ENCODE measurements around the gene SPEM2. TPM values are rescaled to one million over a fixed set of nuclear protein-coding genes. Genes with fewer than 3 reads are reported as not detected.

SPEM2 gene
- total and polyA plus RNA-seq, 2 of the 8 experiments (the other 6 are each of a cell fraction or from before 2014, with no cell fraction given): 0.03 TPM; not detected in 1

DNA sequence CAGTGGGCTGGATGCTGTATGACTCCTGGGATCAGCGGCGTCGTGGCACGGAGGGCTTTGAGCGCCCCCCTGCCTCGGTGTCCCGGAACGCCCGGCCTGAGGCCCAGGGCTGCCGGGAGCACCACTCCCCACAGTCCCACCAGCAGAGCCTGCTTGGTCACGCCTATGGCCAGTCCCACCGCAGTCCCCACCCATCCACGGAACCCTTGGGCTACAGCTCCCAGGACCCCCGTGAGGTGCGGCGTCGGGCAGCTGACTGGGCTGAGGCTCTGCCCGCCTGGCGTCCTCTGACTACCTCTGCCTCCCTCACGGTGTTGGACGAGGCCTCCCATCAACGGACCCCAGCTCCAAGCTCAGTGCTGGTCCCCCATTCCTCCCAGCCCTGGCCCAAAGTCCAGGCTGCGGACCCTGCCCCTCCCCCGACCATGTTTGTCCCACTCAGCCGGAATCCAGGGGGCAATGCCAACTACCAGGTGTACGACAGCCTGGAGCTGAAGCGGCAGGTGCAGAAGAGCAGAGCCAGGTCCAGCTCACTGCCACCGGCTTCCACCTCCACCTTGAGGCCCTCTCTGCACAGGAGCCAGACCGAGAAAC lies 1.6 kb downstream of the SPEM2 start:
- 90% methylated on average over 21 of the region's 29 CpGs; no CpG with 5 or more reads in 1 of the 2 experiments for WGBS, 2 experiments (ENCODE audit: extremely low coverage in 1 of 2, insufficient coverage in 1 of 2, insufficient read length in 1 of 2, insufficient replicate concordance in 2 of 2, low coverage in 1 of 2, low lambda C conversion rate in 2 of 2, missing lambda C conversion rate in 1 of 2)
- Histone ChIP-seq H3K23ac (ENCODE audit: insufficient read length) (no peak overlapping the region), H3K14ac (ENCODE audit: insufficient read length) (no peak overlapping the region), H3K4me3 (ENCODE audit: extremely low read depth in 1 of 4, insufficient read depth in 2 of 4, low read depth in 3 of 4, low read length in 4 of 4) (no peak overlapping the region), H2BK12ac (ENCODE audit: low read depth, low read length) (peak overlapping the region; percentile 6; the same call in 1 of the 2 replicates), H2BK20ac (ENCODE audit: low read length) (no peak overlapping the region), H2BK120ac (replicated peaks; ENCODE audit: low read depth, low read length) (no peak overlapping the region), H2AFZ (ENCODE audit: low read length) (no peak overlapping the region), H4K91ac (replicated peaks; ENCODE audit: insufficient read length, low read length) (no peak overlapping the region), H2BK15ac (ENCODE audit: low read length) (no peak overlapping the region; the same call in 1 of the 2 replicates), H4K20me1 (replicated peaks in 1 of 2; ENCODE audit: control insufficient read depth in 1 of 2, insufficient read depth in 2 of 2, low read length in 2 of 2) (peaks cover 0 to 3% of the 10 kb centered on the region in 2 experiments), H4K5ac (ENCODE audit: insufficient read length, low read depth, low read length) (no peak overlapping the region), H3K4me1 (replicated peaks in 1 of 4; ENCODE audit: control insufficient read depth in 3 of 4, insufficient read depth in 4 of 4, low read length in 3 of 4) (no peaks in the 10 kb centered on the region; a peak in 1 of 7 replicates), H3K4me2 (ENCODE audit: insufficient read depth in 1 of 2, low read depth in 2 of 2, low read length in 2 of 2) (no peak overlapping the region), H4K8ac (ENCODE audit: extremely low read depth, insufficient read depth, low read length) (no peak overlapping the region), H2AK5ac (ENCODE audit: low read depth, low read length) (no peak overlapping the region), H3K27ac (ENCODE audit: low read depth, low read length) (no peak overlapping the region), H3K9me3 (ENCODE audit: insufficient read depth in 2 of 2, low read depth in 1 of 2, low read length in 1 of 2) (no peaks in the 10 kb centered on the region), H3K27me3 (replicated peaks in 1 of 4; ENCODE audit: control insufficient read depth in 3 of 4, extremely low read depth in 1 of 4, insufficient read depth in 3 of 4, low read length in 3 of 4) (no peaks in the 10 kb centered on the region; a peak in 1 of 7 replicates), H3K4ac (replicated peaks; ENCODE audit: insufficient read length, low read depth, low read length) (no peak overlapping the region), H3K9ac (replicated peaks in 1 of 4; ENCODE audit: extremely low read depth in 1 of 4, low read depth in 3 of 4, low read length in 3 of 4) (no peak overlapping the region), H3K79me1 (ENCODE audit: low read depth, low read length) (no peaks in the 10 kb centered on the region), H3K79me2 (ENCODE audit: control insufficient read depth in 1 of 2, insufficient read depth in 2 of 2, low read length in 2 of 2) (no peaks in the 10 kb centered on the region), H3K18ac (ENCODE audit: extremely low read depth, low read length) (no peak overlapping the region), H3K23me2 (ENCODE audit: low read depth, low read length) (no peaks in the 10 kb centered on the region), H3K56ac (replicated peaks; ENCODE audit: insufficient read length, low read depth, low read length) (no peak overlapping the region), H3K36me3 (ENCODE audit: control insufficient read depth in 2 of 4, insufficient read depth in 4 of 4, low read length in 3 of 4) (no peaks in the 10 kb centered on the region), H2BK5ac (ENCODE audit: low read depth, low read length) (no peak overlapping the region)
- FAIRE-seq (no peak), DNase-seq (ENCODE audit: low read depth in 1 of 2, low spot score in 2 of 2) (no peak)
- ChIA-PET CTCF (ENCODE audit: partially characterized antibody) (interaction anchor here (0.7 to 3.3 kb wide), 5 partner anchors 8 to 133 kb away, joined by 3 to 17 read pairs (median 4); partner anchors contain the start of gene TMEM102), POLR2A (ENCODE audit: partially characterized antibody) (interaction anchor here (0.9 to 2.0 kb wide), 4 partner anchors 11 to 58 kb away, joined by 3 to 6 read pairs (median 5); no protein-coding TSS in a partner anchor)
- TF ChIP-seq GTF2F1 (IDR thresholded peaks at IDR 0.05; ENCODE audit: borderline replicate concordance, low read depth, low read length): no peak
- TF ChIP-seq POLR2A (IDR thresholded peaks at IDR 0.05; ENCODE audit: control extremely low read depth in 1 of 2, low read depth in 2 of 2, low read length in 2 of 2): no peak
- TF ChIP-seq KDM1A (IDR thresholded peaks at IDR 0.05; ENCODE audit: borderline replicate concordance, low read length): no peak
- TF ChIP-seq JUN (IDR thresholded peaks at IDR 0.05; ENCODE audit: low read depth, low read length): no peak

Data from H1 (cell line).